G401 (cell line): Measurements from ENCODE around the gene FGF12. TPM values are rescaled to one million over a fixed set of nuclear protein-coding genes. Genes with fewer than 3 reads are reported as not detected.

Experiments
- DNase-seq: peaks from one replicate; pipeline ENCODE4 v3.0.0-alpha.2; 2015; ENCODE audit warnings: low spot score
- in situ Hi-C: cut with HindIII; loops from 2 replicates; pipeline ENCODE4 v1.10.0; 2016; ENCODE audit warnings: low sequenced_read_pairs, mixed read lengths
- total RNA-seq: library from RNA; depleted of rRNA; stranded (reverse); fragments of >200 nt; shearing (Covaris generic); gene quantifications from 2 replicates; pipeline ENCODE4 v1.2.3, GENCODE V29; 2014

The FGF12 gene
- total RNA-seq, 1 experiment from 2014 or later, result not detected

DNA sequence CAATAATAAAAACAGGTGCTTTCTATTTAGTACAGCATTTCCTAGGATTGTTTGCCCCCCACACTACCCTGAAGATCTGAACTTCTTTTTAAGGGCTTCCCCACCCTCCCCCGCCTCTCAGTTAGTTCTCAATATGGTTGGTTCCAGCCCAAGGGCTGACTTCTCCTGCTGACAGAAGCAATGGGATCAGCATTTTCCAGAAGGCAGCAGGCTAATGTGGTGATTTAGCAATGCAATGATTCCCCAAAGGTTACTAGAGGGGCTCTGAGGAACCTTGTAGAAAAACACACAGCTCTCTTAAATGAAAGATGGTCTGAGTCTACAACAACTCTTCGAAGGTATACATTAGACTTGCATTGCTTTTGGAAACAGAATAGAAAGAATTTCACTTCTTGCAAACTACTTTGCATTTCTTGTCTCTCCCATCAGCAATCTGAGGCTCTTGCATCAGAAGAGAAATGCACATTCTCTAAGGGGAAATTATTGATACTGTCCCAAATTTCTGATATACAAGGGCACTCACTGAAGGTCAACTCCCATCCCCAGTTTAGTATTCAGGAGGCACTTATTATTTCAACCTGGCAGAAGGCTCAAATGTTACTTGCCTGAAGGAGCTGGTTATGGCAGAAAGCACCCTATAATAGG, 30.3 kb downstream of the FGF12 start:
- DNase-seq, result no peak
- in situ Hi-C loops, result no loop called here

DNA sequence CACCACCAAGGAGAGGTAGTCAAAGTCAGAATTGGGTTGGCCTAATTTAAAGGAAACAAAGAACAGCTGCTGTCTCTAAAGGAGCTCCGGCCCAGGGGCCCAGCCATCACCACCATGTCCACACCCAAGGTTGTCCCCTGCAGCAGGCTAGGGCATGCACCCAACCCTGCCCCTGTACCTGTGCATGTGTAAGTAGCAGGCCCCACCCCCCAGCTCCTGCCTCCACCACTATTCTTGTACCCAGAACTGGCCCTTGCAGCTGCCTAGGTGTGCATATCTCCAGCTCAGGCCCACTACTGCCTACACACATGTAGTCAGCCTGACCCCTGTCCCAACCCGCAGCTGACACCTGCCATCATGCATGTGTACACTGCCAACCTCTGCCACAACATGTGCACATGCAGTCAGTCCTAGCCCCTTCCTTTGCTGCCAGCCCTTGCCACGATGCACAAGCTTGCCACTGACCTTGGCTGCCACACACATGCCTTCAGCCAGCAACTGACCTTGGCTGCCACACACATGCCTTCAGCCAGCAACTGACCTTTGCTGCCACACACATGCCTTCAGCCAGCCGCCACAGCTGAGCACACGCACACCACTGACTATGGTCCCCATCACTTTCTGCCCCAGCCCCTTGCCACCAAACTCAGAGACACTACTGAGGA, 39.7 kb downstream of the FGF12 start:
- no peak for DNase-seq
- in situ Hi-C loops, result no loop called here

DNA sequence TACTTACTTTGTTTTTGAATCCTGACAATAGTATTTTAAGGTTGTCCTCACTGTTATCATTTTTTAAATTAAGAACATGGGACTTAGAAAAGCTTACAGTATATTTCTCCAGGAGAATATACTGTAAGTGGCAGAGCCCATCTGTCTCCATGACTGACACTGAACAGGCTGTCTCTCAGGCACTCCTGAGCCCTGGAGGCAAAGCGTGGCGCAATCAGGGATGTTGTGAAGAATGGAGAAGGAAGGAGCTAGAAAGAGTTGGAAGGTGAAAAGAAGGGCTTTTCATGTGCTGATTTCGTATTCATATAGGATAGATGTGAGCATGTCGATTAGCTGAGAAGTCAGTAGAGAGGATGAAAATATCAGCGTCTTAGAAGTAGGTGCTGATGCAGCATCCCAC, 41.5 kb downstream of the FGF12 start:
- in situ Hi-C loops, result no loop called here
- no peak for DNase-seq

DNA sequence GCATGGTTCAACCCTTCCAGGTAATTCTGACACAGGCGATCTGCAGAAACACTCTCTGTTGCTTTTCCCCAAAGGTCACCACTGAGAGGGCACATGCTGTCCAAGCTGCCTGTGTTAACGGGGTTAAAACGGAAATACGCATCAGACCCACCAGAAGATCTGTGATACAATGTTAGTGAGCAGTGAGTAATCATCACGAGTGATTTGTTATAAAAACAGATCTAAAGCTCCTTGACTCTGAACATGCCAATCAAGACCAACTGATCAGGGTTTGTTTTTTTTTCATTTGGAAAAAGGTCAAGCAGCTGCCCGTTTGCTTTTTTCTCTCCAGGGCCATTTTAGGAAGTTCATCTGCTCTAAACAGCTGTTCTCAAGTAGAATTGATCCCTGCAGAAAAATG, 43.2 kb downstream of the FGF12 start:
- in situ Hi-C loops, result no loop called here
- DNase-seq, result no peak

DNA sequence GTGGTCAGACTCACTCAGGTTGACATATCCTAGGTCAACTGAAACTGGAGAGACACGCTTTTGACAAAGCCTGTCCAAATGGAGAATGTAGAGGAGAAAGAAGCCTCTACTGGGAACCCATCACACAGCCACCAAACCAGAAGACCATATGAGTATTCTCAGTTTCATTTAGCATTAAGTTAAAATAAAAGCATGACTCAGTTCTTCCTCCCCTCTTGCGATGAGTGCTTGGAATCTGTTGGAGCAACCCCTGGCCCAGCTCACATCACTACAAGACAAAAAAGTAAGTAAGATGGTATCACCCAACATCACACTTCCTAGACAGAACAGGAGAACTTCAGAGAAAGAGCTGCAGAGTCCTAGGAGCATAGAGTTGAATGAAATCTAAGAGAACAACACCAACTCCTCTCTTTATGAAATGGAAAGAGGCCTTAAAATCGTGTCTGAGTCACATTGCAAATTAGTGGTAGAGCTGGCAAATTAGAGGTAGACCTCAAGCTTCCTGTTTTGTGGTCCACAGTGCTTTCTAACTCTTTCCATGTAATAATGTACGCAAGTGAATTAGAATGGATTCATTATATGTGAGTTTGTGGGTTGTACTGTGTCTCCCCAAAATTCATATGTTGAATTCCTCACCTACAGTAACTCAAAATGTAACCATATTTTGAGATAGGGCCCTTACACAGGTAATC, 51.2 kb downstream of the FGF12 start:
- DNase-seq, result no peak
- in situ Hi-C loops, result no loop called here

DNA sequence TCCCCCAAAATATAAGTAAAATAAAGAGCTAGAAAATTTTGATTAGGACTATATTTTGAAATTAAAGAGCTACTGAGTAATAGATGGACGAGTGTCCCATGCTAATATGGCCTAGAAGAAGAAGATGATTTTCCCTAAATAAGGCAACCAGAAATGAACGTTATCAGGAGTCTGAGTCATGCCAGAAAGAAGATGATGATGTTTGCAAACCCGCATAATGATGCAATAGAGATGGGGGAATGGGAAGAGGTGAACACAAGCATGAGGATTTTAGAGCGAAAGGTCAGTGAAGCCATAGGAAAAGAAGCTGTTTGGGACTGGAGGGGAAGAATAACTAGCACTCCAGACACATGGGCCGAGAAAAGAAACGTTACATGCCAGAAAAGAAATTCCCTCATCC, 71.7 kb downstream of the FGF12 start:
- no peak for DNase-seq
- in situ Hi-C loops, result no loop called here

DNA sequence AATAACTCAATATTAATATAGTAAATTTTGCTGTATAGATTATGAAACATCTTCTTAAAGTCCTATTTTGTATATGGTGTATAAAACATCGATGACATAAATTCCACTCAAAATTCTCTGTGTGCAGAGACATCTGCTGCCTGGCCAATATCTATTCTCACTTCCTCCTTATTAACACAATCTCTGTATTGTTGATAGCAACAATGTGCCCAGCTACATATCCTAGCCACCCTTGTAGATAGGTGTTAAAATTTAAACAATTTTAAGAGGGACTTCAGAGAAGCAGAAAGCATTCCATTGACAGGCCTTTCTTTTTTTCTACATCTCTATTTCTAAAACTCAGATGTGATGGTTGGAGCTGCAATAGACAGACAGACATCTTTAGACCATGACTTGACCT, 72.3 kb downstream of the FGF12 start:
- no peak for DNase-seq
- in situ Hi-C loops, result no loop called here

DNA sequence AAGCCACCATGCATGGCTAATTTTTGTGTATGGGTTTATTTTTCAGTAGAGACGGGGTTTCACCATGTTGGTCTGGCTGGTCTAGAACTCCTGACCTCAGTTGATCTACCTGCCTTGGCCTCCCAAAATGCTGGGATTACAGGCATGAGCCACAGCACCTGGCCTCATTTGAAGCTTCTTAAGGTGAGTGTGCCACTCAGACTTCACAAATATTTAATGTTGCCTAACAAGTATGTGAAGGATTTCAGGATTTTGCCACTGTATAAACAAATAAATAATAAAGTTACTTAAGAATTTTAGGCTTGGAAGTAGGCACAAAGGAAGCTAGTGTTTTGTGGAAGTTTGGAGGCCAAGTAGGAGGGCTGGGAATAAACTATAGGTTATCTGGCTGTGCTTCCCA, 73.5 kb downstream of the FGF12 start:
- in situ Hi-C loops, result no loop called here

DNA sequence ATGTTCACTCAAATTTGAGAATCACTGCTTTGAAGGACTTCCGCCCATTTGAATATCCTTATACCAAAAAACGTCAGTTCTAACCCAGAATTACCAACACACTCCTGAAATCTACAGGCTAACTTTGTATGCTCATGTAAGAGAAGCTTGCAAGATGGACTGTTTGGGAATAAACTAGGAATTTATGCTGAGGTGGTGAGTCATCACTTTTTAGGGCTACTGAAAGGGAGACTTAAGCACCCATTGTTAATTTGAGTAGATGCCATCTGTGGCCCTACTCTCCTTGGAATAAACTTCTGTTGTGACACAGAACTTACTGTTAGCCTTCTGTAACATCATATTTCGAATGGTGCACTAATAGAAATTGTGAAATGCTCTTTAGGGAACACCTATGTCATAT, 74.6 kb downstream of the FGF12 start:
- in situ Hi-C loops, result no loop called here
- DNase-seq, result no peak

More for the DNA sequence above, 73.5 kb downstream of the FGF12 start:
- no peak for DNase-seq

DNA sequence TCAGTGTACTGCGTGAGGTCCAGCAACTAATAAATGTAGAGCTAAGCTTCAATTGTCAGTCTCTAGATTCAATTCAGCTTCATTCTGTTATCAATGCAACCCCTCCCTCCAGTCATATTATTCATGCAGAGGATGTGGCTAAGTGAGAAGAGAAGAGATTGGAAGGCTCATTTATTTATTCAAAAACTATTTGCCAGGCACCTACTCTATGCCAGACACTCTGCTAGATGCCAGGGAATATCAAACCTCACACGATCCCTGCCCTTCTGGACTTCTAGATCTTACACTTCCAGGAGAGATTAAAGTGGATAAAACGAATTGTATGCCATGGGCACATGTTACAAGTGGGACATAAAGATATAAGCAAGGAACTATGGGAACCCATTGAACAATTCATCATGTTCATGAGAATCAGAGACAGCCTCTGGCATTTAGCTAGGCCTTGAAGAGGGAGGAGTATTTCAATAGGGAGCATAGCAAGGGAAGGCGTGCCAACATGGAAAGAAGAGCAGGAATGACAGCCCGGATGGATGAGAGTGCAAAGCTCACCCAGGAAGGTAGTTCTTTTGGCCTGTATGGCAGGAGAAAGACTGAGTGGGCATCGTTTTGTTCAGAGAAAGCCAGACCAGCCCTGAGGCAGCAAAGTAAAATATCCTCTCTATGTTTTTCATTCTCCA, 75.4 kb downstream of the FGF12 start:
- DNase-seq, result peak; percentile 45
- in situ Hi-C loops, result no loop called here

DNA sequence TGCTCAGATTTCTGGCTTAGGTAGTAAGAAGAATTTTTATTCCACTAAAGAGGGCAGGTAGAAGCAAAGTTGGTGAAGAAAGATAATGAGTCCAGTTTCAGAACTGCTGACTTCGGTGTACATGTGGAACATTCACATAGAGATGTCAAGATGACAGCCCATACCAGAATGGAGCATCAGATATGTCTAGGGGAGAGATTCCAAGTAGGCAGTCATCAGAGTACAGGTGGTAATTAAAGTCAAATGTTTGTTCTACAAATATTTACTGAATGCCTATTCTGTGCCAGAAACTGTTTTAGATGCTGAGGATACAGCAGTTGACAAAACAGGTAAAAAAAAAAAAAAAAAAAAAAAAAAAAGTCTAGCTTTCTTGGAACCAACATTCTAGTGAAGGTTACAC, 81.9 kb downstream of the FGF12 start:
- DNase-seq, result no peak
- in situ Hi-C loops, result no loop called here

DNA sequence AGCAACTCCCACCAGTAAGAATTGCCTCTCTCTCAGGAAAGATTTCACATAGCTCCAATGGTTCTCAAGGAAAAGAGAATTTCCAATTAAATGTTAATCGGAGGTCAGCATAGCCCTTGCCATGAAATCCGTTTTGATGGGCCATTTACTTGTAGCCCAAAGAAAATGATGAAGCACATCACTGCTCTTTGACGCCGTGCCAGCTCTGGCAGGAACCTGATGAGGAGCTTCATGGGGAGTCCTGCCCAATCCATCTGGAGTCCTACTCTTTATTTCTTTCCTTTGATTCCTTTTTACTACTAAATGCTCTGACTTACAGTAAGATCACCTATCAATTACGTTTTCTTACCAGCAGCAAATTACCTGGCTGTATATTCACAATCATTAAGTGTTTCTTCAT, 84.7 kb downstream of the FGF12 start:
- in situ Hi-C loops, result no loop called here
- peak; percentile 94 for DNase-seq

DNA sequence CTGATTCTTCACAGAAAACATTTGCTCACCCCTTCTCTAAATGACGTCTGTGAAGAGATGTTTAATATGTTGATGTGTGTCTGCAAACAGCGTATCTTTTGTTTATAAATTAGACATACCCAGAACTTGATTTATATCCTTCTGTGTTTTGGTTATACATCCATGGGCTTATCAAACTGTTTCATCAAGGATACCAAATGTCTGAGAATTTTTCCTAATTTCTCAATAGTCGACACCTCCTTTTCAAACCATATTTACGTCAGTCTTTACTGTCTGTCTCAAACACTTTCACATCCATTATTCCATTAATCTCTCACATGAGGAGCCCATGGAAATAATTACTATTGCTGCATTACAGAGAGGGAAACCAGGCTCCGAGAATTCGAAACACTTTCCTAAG, 85.4 kb downstream of the FGF12 start:
- no peak for DNase-seq
- in situ Hi-C loops, result no loop called here

DNA sequence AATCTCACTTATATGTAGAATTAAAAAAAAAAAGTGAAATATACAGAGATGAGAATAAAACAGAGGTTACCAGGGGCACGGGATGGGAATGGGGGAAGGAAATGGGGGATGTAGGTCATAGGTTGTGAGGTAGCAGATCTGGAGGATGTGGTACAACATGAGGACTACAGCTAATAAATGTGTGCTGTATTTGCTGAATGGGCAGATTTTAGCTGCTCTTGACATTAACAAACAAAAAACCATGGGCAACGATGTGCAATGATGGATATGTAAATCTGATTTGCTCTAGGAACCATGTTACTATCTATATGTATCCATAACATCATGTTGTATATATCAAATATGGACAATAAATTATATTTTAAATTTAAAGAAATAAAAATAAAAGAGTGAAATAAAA, 87.4 kb downstream of the FGF12 start:
- no peak for DNase-seq
- in situ Hi-C loops, result no loop called here

DNA sequence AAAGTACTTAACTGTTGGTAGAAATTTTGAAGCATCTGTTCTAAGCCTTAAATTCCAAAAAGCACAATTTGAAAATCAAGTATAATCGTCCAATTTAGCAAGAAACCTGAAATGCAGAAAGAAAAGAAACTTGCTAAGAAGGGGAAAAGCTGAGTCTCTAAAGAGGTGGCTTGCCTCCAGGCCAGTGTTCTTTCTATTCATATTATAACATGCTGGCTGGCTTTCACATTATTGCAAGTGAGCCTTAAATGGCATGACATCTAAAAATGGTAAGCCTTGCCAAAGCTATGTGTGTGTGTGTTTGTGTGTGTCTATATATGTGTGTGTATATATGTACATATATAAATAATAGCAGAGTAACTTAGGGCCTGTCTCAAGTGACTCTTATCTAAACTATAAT, 89.5 kb downstream of the FGF12 start:
- DNase-seq, result no peak
- in situ Hi-C loops, result no loop called here

DNA sequence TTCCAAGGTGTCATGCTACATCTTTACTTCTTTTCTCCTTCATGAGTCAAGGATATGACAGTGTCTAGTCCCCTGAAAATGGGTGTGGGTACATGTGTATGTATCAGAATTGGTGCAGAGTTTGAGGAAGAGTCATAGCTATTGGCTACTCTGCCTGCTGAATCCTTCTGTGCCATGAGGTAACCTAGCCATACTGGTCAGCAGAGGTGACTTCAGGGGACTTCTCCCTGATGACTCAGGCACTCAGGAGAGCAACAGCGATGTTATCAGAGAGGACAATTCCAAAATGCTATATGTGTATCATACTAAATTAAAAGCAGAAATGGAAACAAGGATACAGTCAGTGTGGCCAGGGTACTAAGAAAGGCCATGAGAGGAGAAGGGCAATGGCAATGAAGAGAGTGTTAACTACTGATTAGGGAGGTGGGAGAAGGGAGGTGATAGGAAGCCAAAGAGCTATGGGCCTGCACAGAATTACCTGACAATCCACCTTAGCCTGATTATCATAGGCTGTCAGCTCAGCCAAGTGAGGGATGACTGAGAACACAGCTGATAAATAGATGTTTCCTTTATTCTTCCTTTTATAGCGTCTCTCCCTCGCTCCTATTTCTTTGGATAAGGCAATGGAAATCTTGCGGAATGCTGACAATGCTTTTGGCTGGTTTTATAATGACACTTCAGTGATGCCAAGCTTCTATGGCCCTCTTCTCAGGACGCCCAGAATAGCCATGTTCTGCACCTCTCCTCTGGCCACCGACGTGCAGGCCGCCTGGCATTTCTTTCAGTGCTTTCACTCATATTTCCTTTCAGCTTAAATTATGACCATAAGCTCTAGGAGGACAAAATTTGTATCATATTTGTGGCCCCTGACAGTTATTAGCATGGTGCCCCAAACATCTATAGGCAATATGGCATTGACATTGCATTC, 90.6 kb downstream of the FGF12 start:
- in situ Hi-C loops, result no loop called here
- peak; percentile 39 for DNase-seq

DNA sequence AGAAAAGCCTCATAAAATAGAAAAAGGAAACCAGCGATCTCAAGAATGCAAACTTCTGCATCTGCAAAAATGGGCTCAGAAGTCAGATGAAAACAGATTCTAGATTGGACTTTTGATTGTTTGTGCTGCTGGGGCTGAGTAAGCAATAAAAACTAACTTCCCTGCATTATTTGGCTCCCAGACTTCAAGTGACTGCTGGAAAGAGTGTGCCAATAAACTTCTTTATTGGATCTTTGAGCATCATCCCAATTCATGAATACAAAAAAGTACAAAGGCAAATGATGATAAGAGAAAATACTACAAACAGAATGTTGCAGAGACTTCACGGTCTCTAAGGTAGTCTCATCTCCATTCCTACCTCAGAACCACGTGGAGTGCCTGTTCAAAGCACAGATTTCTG, 97.9 kb downstream of the FGF12 start:
- DNase-seq, result no peak
- in situ Hi-C loops, result no loop called here

DNA sequence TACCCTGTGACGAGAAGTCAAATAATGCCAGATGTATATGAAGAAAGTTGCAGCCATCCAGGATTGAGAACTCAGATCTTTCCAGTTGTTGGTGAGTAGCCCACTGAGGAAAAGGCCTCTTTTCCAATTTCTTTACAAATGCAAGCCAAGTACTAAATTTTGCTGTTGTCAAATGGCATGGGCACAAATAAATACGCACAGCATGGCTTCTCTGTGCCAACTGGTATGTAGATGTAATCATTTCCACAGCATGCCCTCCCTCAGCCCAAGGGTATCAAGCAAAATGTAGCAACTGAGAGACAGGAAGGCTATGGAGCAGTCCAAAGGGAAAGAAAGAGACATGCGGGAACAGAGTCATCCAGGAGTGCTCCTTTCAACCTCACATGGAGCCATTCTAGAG, 105.4 kb downstream of the FGF12 start:
- DNase-seq, result peak; percentile 56
- in situ Hi-C loops, result no loop called here

DNA sequence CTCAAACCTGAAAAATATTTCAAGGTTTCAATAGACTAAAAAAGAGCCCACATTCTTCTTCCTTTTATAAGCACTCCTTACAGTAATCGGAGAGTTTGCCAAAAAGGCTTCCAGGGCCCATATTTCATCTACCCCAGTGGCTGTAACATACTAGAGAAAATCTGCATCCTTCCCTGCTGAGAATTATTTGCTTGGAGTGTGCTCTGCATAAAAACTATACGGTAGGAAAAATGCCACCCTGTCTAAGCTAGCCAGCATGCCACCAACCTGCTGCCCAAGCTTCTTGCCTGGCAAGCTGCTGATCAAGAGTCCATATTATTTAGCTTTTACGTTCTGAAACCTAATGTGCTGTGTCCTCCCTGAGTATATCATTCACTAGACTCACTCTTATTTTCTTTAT, 107.1 kb downstream of the FGF12 start:
- in situ Hi-C loops, result no loop called here
- DNase-seq, result peak; percentile 60
